Measurements from ENCODE around the gene NPNT. TPM values are rescaled to one million over a fixed set of nuclear protein-coding genes. Genes with fewer than 3 reads are reported as not detected.
A peak's percentile ranks its signal among the peaks of the same experiment; 100 is the strongest.

NPNT gene
- total RNA-seq, 2 donors from 2014 or later: 30.9 to 39.1 TPM

- Histone ChIP-seq H3K9ac (ENCODE audit: low read depth in 2 of 2, low read length in 2 of 2) (no peak overlapping the region), H3K9me3 (no peaks in the 10 kb centered on the region), H3K27ac (no peak overlapping the region), H3K4me1 (no peaks in the 10 kb centered on the region), H3K36me3 (no peaks in the 10 kb centered on the region), H3K4me3 (no peak overlapping the region), H3K27me3 (no peaks in the 10 kb centered on the region)
- TF ChIP-seq CTCF (IDR thresholded peaks at IDR 0.05): no peak
- no peak for DNase-seq
- intact Hi-C loops (cut with DNase I): no loop called here
Measured at GRCh38 chr4:105994061-105994460, 98.8 kb downstream of the NPNT start.

DNA sequence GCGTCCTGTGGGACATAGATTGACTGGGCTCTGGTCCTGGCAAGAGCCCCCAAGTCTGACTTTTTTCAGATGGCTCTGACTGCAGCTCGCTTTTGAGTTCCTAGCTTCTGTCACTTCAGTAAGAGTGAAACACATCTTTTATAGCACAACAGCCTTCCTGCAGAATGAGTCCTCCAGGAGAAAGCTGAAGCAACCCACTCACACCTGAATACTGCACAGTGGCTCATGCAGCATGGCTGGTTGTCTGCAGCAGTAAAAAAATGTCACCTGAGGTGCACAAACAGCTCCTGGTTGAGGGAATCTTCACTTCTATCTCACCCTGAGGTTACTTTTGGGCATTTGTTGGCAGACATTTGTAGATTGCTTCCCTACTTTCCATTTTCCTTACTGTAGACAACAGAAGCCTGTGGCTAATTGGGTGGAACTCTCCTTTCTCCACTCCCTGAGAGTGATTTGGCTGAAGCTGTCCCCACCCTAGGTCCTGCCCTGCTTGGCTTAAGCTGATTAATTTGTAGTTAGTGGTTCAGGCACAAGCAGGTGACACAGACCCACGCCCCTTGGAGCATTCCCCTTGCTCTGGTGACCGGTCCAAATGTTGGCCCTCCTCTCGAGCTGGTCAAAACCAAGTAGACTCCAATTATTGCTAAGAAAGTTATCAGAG, 99.7 kb downstream of the NPNT start:
- intact Hi-C loops (cut with DNase I): no loop called here
- no peaks in the 10 kb centered on the region for H3K27me3 ChIP-seq
- H3K4me3 ChIP-seq: no peak overlapping the region
- no peaks in the 10 kb centered on the region for H3K9me3 ChIP-seq
- no peak overlapping the region for H3K9ac ChIP-seq (ENCODE audit: low read depth in 2 of 2, low read length in 2 of 2)
- H3K36me3 ChIP-seq: no peaks in the 10 kb centered on the region
- H3K27ac ChIP-seq: no peak overlapping the region
- no peak for DNase-seq
- TF ChIP-seq CTCF (IDR thresholded peaks at IDR 0.05): no peak
- H3K4me1 ChIP-seq: no peaks in the 10 kb centered on the region

DNA sequence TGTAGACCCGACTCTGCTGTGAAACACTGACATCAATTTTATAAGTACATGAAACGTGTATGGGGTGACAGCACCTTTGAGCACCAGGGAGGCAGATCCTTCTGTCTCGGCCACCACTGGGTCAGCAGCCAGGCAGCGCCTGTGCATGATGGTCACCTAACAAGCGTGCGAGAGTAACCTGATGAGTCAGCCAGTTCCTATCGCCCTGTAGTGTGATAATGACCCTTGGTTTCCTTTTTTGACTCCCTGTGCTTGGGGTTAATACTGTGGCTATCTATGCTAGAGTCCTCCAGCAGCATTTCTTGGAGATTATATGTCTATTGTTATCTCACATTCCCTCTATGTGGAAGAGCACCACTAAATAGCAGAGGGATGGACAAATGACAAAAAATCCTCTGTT, 101.6 kb downstream of the NPNT start:
- Histone ChIP-seq H3K4me3 (no peak overlapping the region), H3K36me3 (no peaks in the 10 kb centered on the region), H3K4me1 (no peaks in the 10 kb centered on the region), H3K9ac (ENCODE audit: low read depth in 2 of 2, low read length in 2 of 2) (no peak overlapping the region), H3K27ac (no peak overlapping the region), H3K9me3 (no peaks in the 10 kb centered on the region), H3K27me3 (no peaks in the 10 kb centered on the region)
- no peak for DNase-seq
- no peak for TF ChIP-seq CTCF (IDR thresholded peaks at IDR 0.05)
- intact Hi-C loops (cut with DNase I): no loop called here

DNA sequence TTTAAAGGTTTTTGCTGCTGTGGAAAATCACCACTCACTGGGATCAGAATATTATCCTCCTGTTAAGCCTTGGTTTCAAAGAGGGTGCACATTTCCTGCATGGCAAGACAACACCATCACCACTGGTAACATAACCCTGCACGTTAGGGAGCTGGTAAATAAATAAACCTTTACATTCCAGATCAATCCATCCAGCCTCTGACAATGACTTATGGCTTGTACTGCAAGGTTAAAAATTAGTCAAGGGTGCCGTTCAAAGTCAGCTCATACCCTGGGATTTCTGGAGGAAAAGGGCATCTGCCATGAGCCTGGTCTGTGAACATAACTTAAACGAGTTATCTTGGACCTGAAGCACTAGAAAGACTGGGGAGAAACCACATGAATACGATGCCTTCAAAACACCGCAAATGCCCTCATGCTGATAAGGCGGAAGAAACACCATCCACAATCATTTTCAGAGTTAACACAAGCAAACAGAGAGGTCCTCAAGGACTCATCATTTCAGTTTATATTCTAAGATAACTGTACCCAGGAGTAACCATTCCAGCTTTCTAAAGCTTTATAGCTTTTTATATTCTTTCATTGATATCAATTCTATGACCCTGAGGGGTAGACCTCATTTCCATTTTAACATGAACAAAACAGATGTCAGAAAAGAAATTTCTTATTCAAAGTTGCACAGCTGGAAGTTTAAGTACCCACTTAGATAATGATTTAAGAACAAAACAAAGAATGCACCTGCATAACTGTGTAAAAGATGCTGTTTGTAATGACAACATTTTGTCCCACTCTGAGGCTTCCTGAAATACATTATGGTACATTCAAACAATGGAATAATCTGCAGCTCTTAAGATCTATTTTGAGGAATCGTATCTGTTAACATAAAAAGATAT, 103.1 kb downstream of the NPNT start:
- Histone ChIP-seq H3K9ac (ENCODE audit: low read depth in 2 of 2, low read length in 2 of 2) (no peak overlapping the region), H3K4me1 (no peaks in the 10 kb centered on the region), H3K9me3 (no peaks in the 10 kb centered on the region), H3K36me3 (no peaks in the 10 kb centered on the region), H3K4me3 (no peak overlapping the region), H3K27ac (no peak overlapping the region), H3K27me3 (no peaks in the 10 kb centered on the region)
- intact Hi-C loops (cut with DNase I): no loop called here
- TF ChIP-seq CTCF (IDR thresholded peaks at IDR 0.05): no peak
- peak; percentile 23 for DNase-seq

- H3K27ac ChIP-seq: no peak overlapping the region
- H3K36me3 ChIP-seq: no peaks in the 10 kb centered on the region
- H3K4me1 ChIP-seq: no peaks in the 10 kb centered on the region
- intact Hi-C loops (cut with DNase I): no loop called here
- TF ChIP-seq CTCF (IDR thresholded peaks at IDR 0.05): no peak
- DNase-seq: no peak
- no peak overlapping the region for H3K4me3 ChIP-seq
- no peaks in the 10 kb centered on the region for H3K27me3 ChIP-seq
- no peaks in the 10 kb centered on the region for H3K9me3 ChIP-seq
- H3K9ac ChIP-seq (ENCODE audit: low read depth in 2 of 2, low read length in 2 of 2): no peak overlapping the region
Measured at GRCh38 chr4:106002994-106003393, 107.7 kb downstream of the NPNT start.
